ENCODE results near the gene EHHADH.
"Not testable (repeated sequence)": the region's sequence is repeated elsewhere in the genome, so short reads cannot be mapped to it uniquely, and the experiment has no call there.

EHHADH gene

DNA sequence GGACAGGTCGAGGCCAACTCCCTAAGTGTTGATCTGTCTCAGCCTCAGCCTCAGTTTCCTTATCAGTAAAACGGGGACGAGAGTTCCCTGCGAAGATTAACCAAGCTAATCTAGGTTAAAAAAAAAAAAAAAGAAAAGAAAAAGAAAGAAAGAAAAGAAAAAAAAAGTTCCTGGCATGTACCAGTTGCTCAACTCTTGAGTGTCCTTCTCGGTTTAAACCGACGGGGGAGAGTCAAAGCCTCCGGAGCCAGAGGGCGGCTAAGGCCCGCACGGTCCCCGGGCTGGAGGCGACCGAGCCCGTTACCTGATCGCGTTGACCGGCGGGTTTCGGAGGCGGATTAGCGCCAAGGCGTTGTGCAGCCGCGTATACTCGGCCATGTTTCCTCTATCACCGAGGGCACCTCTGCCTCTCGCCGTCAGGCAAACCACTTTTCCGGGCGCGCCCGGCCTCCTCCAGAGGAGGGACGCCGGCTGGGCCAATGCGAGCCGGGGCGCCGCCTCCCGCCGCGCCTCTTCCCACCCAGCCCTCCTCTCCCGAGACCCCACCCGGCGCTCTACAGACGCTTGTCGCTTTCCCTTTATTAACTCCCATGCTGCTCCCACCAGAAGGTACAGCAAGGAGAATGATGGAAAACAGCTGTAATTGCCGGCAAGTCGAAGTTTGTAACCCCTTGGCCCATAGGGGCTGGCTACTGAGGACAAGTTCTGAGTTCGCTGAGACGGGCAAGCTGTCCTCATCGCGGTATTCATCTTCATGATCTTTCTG, at the start of gene EHHADH:
EHHADH (minus strand) TSS at position 405 of the 766 bp plus-strand sequence; CDS start at position 378, 27 bp downstream.
- DNase-seq (ENCODE audit: low read depth in 2 of 3, low spot score in 2 of 3), result peak in 2 of 3 experiments; percentile 31 to 35

DNA sequence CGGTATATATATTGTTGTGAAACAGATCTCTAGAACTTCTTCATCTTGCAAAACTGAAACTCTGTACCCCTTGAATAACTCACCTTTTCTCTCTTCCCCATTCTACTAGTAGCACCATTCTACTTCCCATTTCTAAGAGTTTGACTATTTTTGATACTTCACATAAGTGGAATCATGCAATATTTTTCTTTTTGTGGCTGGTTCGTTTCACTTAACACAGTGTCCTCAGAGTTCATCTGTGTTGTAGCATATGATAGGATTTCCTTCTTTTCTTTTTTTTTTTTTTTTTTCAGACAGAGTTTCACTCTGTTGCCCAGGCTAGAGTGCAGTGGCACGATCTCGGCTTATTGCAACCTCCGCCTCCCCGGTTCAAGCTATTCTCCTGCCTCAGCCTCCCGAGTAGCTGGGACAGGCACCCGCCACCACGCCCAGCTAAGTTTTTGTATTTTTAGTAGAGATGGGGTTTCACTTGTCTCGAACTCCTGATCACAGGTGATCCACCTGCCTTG, 46.1 kb upstream of the EHHADH start:
- not testable (repeated sequence) for DNase-seq (ENCODE audit: low read depth in 2 of 3, low spot score in 2 of 3)

DNA sequence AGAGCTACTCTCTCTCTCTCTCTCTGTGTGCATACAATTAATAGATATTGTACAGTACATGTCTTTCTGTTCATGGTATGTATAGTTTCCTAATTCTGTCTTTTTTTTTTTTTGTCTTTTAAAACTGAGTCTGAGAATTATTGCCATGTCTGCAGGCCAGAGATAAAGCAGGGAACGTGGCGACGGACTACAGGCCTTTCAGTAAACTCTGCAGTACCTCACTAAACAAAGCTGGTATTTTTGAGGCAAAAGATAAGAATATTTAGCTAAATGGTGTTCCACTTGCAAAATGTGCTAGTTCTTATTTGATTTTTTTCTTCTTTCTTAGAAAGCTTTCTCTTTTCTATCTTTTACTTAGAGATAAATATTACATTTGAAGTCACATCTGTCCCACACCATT, 44.0 kb upstream of the EHHADH start:
- no peak for DNase-seq (ENCODE audit: low read depth in 2 of 3, low spot score in 2 of 3)

DNA sequence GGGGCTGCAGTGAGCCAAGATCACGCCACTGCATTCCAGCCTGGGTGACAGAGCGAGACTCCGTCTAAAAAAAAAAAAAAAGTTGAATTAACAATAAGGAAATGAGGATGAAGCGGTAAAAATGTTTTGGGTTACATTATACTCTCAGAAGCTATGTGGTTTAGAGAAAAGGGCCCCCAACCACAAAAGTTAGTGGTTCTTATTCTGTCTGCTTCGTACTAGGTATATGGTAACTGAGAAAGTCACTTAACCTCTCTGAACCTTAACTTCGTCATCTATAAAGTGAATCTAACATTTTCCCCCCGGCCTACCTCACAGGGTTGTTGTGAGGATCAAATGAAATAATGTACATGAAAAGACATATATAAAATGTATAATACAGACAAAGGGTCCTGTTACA, 38.4 kb upstream of the EHHADH start:
- no peak for DNase-seq (ENCODE audit: low read depth in 2 of 3, low spot score in 2 of 3)

DNA sequence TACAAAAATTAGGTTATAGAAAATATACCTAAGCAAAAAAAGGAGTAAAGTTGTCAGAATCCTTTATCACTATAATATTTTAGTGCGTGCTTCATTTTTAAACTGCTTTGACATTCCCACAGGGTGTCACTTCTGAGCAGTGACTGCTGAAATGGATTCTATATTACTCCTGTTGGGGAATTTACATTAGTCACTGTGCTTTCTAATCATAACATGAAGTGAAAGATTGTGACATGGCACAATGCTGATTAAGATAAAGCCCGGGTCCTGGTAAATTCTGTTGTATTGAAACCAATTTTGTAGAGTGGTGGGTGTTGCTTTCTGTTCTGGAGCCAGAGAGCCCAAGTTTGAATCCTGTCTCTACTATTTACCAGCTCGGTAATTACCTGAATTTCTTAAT, 36.4 kb upstream of the EHHADH start:
- no peak for DNase-seq (ENCODE audit: low read depth in 2 of 3, low spot score in 2 of 3)

DNA sequence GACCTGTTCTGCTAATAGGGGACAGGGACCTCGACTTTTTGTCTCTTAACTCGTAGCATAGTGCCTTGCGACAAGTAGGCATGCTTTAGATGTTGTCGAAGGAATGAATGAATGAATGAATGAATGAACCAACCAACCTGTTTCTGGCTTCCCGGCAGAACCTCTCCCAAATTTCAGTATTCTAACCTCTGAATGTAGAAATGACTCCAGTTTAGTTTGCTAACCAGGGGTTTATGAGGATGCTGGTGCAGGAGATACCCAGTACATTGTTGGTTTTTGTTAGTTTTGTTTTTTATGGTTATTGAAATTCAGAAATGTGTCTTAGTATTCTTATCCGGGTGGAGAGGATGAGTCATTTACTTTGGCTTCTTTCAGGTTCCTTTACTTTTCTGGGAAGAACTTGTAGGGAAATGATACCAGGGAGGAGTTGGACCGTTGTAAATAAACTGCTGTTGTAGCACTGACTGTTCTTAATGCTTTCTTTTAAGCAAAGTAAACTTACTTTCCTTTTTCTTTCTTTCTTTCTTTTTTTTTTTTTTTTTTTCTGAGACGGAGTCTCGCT, 29.6 kb upstream of the EHHADH start:
- DNase-seq (ENCODE audit: low read depth in 2 of 3, low spot score in 2 of 3), result no peak

DNA sequence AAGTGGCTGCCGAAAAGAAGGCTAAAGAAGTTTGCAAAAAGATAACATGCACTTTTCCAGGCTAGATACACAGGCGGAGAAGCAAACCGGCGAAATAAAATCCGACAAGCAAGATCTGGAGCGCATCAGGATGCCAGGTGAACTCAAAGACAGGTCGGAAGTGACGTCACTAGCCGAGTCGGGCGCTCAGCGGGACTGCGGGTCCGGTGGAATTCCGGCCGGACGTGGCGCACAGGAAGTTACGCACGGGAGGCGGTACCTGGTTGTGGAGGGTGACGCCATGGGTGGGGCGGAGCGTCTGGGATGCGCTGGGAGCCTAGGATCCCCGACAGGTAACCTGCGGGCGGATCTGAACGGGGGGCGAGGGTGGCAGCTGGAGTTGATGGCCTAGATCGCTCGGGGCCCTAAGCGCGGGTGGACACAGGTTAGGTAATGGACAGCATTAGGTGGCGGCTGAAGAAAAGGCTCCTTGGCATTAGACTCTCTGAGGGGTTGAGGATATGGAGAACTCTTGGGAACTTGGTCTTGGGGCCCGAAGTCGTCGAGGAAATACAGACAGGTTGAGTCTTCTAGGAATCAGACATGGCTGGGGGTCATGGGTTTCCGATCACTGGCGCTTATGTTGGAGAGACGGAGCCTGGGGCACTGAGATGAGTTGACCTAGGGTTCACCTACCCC, 29.0 kb upstream of the EHHADH start:
- peak; percentile 83 to 89 (median 86) for DNase-seq (ENCODE audit: low read depth in 2 of 3, low spot score in 2 of 3)

DNA sequence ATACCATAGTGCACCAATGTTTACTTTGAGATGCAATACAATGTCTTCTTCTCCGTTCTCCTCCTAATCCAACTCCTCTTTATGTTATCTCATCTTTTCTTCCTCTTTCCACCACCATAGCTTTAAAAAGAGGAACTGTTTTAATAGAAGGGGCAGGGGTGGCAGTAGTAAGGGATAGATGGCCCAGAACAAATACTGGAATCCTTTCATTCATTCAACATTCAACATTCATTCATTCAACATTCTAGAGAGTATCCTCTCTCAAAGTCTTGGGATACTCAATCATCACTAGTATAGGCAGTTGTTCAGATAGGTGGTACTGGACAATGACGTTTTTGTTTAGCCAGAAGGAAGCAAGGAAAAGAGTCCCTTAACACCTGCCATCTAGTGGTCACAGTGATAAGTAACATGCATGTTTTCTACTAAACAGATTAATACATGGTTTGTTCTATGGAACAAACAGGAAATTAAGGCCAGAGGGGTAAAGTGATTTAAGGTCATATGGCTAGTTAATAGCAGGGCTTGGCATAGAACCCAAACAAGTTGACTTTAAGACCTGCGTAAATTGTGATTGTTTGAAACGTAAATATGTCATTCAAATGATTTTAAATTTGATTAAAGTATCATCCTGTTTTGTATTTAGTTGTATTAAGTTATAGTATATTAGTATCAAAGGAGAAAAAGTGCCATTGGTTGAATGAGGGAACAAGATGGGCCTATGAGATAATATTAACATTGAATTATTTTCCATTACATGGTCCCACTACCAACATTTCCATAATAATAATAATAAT, 26.9 kb upstream of the EHHADH start:
- DNase-seq (ENCODE audit: low read depth in 2 of 3, low spot score in 2 of 3), result no peak

DNA sequence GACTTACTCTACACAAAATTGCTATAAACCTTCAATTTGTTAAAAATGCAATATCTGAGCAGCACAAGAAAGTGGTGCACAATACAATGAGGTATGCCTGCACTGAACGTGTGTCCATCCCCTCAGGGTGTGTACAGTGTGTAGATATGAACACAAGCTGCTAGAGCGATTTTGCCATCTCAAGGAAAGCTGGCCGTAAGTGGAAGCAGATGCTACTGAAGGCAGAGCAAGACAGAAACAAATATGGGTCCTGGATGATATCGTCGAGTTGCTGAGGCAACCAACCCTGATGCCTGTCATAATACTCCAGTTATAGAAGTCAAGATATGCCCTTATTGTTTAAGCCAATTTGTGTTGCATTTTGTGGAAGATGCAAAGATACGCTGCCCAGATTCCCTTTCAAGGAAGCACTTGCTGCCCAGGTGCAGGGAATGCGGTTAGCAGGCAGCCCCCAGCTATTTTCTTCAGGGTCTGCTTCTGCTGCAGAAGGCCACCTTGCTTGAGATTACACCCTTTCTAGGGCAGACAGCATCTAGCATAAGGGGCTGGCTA, 25.8 kb upstream of the EHHADH start:
- no peak for DNase-seq (ENCODE audit: low read depth in 2 of 3, low spot score in 2 of 3)

DNA sequence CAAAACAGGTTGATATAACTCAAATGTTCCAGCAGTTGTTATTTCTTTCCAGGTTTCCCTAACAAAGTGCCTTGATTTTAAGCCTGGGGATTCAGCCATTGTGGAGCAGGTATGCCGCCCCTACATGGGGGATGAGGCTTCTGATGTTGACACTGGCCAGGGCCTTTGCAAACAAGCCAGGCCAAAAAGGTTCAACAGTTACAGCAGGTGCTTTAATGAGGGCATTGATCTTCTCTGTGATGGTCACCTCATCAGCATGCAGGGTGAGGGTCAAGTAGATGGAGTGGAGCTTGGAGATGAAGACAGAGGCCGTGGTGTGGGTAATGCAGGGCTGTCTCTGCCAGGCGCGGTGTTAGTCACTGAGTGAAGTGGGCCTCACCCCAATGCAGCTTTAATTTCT, 22.6 kb upstream of the EHHADH start:
- no peak for DNase-seq (ENCODE audit: low read depth in 2 of 3, low spot score in 2 of 3)

DNA sequence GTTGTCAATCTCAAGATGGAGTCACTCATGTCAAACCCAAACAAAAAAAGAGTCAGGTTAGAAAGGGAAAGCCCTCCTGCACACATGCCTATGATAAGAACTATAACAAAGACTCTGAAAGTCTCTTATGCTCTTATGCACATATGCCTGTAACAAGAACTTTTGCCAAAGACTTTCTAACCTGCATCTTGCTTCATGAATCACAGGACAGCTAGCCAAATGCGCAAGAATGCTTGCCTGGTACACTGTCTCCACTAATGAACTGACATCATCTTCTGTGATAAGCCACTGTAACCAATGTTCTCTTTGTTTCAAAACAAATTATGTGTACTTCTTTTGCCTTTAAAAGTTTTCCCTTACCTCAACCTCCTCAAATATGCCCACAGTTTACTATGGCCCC, 18.2 kb upstream of the EHHADH start:
- no peak for DNase-seq (ENCODE audit: low read depth in 2 of 3, low spot score in 2 of 3)

DNA sequence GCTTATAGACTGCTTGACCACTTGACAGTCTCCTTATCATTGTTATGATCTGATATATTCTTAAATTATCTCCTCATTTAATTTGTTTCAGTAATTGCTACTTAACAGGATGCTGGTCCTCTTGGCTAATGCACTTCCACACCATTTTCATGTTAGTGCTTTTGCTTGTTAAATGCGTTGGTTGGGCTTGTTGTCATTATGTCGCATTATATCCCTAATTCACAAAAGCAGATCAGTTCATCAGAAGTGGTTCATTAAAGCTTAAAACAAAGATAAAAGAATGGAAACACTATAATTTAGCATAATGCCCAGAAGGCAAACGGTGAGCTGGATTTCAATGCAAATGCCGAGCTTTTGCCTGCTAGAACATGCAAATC, 17.1 kb upstream of the EHHADH start:
- no peak for DNase-seq (ENCODE audit: low read depth in 2 of 3, low spot score in 2 of 3)

DNA sequence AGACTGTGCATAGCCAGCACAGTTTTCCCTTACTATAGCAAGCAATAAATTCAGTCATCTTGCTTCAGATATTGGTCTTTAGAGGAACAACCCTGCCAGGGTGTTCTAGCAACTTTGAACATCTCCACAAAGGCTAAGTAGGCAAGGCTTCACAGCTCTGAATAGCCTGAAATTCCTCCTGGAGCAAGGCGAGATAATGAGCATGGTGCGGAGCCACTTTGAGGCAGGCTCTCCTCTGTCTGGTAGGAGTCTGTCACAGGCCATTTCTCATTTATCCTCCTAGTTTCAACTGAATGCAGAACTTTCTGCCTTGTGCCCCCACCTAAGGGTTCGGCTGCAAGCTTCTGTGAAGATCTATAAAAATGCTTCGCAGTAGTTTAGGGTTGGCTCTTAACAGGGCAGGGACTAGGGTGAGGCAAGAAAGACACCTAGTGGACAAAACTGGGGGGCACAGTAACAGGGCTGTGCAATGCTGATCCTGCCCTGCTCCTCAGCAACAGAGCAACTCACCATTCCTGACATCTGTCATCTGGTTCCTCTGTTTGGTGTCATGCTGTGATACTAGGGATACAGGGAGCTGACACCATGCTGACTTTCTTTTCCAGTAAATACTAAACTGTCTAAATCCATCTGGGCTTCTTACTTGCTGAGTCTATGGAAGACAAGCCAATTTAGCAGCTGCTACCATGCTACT, 16.6 kb upstream of the EHHADH start:
- no peak for DNase-seq (ENCODE audit: low read depth in 2 of 3, low spot score in 2 of 3)

DNA sequence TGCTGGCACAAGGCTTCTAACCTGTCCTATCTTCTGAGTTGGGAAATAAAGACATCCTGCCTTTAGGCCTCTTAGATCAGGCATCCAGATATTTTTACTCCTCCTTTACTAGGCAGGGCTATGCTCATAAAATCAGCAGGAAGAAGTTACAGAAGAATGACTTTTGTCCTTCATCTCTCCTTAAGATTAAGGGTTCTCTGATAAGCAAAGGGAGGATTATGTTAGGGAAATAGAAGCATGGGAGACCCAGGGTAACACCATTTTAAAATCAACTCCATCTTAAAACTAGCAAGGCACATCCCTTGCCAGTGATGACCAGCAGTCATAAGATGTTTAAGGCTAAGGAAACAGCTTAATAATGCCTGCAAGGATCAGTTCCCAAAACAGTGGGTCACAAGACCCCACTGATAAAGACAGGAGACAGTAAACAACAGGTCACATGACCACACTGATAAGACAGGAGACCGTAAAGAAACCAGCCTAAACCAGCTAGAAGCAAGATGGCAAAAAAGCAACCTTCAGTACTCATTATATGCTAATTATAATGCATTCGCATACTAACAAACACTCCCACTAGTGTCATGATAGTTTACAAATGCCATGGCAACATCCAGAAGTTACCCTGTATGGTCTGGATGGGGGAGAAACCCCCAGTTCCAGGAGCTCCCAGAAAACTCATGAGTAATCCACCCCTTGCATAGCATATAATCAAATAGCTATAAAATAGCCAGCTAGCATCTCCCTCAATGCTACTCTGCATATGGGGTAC, 14.5 kb upstream of the EHHADH start:
- no peak for DNase-seq (ENCODE audit: low read depth in 2 of 3, low spot score in 2 of 3)

DNA sequence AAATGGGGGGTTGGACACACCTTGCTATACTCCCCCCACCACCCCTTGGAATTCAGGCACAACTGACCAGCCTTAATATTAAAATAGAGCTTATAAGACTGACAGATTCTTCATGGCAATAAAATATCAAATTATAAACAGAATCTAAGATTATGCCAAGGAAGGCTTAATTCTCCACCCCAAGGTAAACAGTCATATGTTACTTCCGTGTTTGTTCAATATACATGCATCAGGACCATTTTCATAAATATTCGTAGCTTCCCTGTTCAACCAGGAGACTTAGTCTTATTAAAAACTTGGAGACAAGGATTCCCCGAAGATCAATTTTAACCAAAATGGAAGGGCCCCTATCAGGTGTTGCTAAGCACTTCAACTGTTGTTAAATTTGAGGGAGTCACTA, 13.3 kb upstream of the EHHADH start:
- no peak for DNase-seq (ENCODE audit: low read depth in 2 of 3, low spot score in 2 of 3)

DNA sequence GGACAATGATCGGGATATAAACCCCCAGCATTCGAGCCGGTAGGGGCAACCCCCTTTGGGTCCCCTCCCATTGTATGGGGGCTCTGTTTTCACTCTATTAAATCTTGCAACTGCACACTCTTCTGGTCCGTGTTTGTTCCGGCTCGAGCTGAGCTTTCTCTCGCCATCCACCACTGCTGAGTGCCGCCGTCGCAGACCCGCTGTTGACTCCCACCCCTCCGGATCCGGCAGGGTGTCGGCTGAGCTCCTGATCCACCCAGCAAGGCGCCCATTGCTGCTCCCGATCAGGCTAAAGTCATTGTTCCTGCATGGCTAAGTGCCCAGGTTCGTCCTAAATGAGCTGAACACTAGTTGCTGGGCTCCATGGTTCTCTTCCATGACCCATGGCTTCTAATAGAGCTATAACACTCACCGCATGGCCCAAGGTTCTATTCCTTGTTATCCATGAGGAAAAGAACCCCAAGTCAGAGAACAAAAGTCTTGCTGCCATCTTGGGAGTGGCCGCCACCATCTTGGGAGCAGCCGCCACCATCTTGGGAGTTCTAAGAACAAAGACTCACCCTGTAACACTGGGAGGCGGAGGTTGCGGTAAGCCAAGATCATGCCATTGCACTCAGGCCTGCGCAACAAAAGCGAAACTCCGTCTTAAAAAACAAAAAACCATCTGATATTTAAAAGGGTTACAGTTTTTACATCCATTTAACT, 11.2 kb upstream of the EHHADH start:
- DNase-seq (ENCODE audit: low read depth in 2 of 3, low spot score in 2 of 3), result no peak

DNA sequence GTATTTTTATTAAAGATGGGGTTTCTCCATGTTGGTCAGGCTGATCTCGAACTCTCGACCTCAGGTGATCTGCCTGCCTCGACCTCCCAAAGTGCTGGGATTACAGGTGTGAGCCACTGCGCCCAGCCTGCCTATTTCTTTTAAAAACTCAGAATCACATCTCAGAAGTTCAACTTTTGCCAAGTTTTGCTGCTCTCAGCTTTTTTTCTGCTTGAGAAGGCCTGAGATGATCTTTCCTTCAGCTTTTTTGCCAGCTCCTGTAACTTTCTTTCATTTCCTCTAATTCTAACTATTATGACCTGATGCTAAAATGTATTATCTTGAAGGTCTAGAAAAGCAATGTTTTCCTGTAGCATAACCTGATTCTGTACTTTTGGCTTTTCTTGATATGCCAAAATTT, 9.6 kb upstream of the EHHADH start:
- DNase-seq (ENCODE audit: low read depth in 2 of 3, low spot score in 2 of 3), result no peak

DNA sequence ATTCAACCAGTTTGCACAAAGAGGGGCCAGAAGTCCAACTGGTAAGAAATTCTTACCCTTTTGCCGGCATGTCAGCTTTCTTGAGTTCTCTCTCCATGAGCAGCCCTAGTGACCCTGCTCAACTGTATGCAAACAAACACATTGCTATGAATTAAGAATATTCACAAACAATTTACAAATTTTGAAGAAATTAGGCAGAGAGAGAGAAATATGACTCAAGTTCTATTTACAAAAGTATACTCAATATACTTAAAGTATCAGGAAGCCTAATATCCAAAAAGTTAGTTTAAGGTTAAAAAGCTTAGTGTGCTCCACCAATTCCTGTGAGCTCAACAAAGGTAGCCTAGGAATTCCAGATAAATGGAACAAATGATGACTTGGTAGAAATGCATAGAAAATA, 3.5 kb upstream of the EHHADH start:
- no peak for DNase-seq (ENCODE audit: low read depth in 2 of 3, low spot score in 2 of 3)

DNA sequence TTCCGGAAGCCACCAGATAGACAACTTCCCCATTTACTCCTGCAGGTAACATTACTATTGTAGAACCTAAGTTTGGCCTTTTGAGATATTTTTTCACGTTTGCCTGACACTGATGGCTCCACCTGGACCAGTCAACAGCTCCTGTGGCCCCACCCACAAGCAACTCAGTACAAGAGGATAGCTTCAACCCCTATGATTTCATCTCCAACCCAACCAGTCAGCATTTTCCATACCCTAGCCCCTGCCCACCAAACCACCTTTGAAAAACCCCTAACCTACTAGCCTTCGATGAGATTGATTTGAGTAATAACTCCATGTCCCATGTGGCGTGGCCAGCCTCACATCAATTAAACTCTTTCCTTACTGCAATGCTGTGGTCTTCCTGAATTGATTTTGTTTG, 950 bp upstream of the EHHADH start:
- no peak for DNase-seq (ENCODE audit: low read depth in 2 of 3, low spot score in 2 of 3)
